GM20000 (cell line): Measurements from ENCODE around the gene CRIM1.

Experiments
- DNase-seq: peaks from one replicate; pipeline ENCODE4 v3.0.0; 2012; ENCODE audit warnings: low spot score
- TF ChIP-seq, protein P1 (sequence below): IDR thresholded peaks from 2 replicates; pipeline ENCODE4 v1.5.1; 2012; ENCODE audit warnings: mild to moderate bottlenecking, control low read depth; ENCODE audit errors: extremely low read depth, missing control alignments

The CRIM1 gene

DNA sequence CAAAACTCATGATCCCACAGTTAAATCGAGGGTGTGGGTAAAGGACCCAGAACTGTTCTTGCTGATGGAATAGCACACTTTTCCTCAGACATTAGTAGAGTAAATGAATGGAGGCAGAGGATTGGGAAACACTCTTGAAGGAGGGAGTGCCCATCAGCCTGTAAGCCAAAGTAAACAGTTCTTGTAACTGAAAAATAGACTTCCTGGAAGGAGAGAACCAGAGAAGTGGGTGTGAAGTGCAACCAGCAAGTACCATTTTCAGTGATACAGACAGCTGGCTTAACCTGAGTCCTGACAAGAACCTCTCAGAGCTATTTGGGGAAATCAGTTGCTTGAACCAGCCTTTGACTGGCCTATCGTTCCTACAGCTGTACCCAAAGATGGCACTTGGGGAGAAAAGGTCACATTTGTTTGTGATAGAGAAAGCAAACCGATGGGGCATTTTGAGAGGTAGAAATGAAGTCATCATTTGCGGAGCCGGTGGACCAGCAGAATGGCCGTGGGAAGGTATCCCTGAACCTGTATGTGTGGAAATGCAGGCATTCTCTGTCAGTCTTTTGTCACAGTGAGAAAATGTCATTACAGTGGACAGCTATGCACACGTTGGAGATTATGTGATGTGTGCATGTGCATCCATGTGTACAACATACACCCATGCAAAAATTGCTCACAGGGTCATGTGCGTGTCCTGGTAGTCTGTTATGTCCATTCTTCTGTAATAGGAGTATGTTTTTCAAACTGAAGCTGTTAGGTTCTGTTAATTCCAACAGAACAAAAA is 17.8 kb downstream of the CRIM1 start:
- TF ChIP-seq, protein P1, sequence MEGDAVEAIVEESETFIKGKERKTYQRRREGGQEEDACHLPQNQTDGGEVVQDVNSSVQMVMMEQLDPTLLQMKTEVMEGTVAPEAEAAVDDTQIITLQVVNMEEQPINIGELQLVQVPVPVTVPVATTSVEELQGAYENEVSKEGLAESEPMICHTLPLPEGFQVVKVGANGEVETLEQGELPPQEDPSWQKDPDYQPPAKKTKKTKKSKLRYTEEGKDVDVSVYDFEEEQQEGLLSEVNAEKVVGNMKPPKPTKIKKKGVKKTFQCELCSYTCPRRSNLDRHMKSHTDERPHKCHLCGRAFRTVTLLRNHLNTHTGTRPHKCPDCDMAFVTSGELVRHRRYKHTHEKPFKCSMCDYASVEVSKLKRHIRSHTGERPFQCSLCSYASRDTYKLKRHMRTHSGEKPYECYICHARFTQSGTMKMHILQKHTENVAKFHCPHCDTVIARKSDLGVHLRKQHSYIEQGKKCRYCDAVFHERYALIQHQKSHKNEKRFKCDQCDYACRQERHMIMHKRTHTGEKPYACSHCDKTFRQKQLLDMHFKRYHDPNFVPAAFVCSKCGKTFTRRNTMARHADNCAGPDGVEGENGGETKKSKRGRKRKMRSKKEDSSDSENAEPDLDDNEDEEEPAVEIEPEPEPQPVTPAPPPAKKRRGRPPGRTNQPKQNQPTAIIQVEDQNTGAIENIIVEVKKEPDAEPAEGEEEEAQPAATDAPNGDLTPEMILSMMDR = no peak
- no peak for DNase-seq

DNA sequence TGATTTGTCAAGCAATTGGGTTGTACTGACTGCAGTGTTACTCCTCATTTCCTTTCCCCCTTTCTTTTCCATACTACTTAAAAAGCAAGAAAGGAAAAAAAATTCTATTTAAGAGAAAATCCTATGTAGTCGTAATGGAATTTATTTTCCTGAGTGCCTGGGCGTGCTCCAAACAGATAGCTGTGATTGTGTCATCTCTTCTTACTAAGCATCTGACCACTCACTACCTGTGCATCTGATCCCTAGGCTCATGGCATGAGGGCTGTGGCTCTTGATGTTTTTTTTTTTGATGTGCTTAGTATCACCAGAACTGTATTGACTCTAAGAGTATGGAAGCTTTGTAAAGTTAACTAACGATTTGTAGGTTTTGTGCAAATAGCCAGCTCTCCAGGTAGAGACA is 19.0 kb downstream of the CRIM1 start:
- no peak for DNase-seq

DNA sequence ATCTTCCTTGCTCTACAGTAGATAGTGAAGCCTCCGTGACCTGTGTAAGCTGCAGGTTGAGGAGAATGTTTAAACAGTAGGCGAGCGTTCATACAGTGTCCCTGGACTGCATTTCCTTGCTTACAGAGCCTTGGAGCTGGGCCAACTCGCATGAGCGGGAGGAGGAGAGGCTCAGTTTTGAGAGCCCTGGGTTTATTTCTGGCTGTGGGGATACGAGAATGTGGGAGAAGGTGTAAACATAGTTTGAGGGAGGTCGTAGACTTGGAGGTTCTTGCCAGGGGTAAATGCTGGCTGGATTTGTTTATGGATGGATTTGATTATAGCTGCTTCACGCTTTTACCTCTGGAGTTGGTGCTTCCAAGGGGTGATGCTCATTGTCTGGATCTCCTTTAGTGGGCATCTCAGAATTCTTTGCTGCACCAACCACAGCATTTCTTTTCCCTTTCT is 20.8 kb downstream of the CRIM1 start:
- no peak for DNase-seq
- TF ChIP-seq, protein P1 = no peak

More for the DNA sequence above, 19.0 kb downstream of the CRIM1 start:
- TF ChIP-seq, protein P1 = no peak

DNA sequence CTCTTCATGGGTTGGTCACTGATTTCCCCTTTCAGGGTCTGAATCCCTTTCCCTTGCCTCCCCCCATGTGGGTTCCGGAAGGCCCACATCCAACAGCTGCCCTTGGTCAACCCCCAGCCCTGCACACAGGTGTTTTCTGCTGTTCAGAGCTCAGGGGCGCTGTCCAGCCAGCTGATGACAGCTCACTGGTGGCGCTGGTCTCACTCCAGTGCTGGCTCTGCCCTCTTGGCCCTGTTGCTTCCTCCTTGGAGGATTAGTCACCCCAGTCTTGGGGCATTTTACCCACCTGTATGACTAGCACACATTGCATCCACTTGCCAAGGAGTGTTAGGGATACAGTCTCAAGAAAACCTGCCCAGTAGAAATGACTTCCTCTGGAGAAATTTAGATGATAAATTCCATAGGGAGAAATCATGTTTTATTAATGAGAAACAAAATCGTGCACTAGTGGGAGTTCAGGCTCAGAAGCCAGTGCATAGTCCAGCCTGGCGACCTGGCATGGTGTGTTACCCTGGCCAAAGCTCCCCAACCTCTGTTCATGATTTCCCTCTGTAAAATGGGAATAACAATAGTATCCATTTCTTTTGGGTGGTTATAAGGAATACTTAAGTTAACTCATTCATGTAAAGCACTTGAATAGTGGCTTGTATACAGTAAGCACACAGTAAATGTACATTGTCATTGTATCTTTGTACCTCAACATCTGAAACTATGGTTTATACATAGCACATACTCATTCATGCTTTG is 21.6 kb downstream of the CRIM1 start:
- no peak for DNase-seq
- TF ChIP-seq, protein P1 = no peak

DNA sequence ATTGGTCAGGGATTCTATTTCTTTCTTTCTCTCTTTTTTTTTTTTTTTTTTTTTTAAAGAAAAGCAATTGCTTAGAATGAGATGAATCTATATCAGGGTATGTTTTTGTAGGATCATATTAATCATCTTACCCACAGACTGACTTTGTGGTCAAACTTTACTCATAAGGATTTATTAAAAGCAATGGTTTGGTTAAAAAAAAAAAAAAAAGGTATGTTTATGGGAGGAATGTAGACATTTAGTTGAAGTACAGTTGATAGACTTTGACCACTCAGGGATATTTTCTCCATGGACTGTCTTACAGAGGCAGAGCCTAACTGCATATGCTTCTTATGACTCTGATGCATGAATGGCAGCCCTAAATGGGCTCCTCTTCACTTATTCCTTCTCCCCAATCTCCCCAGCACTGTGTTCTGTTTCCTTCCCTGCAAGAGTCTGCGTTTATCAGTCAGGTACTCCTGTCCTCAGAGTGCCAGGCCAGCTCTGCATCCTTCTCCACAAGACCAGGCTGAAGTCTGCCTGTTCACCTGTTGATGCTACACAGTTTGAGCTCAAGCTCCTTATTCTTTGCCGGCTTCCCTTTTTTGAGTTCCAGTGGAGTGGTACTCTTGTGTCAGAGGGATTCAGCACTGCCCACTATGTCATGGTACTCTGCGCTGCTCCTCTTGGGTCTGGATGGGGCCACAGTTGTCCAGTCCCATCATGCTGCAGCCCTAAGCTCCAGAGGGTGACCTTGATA is 24.3 kb downstream of the CRIM1 start:
- TF ChIP-seq, protein P1 = no peak
- no peak for DNase-seq

DNA sequence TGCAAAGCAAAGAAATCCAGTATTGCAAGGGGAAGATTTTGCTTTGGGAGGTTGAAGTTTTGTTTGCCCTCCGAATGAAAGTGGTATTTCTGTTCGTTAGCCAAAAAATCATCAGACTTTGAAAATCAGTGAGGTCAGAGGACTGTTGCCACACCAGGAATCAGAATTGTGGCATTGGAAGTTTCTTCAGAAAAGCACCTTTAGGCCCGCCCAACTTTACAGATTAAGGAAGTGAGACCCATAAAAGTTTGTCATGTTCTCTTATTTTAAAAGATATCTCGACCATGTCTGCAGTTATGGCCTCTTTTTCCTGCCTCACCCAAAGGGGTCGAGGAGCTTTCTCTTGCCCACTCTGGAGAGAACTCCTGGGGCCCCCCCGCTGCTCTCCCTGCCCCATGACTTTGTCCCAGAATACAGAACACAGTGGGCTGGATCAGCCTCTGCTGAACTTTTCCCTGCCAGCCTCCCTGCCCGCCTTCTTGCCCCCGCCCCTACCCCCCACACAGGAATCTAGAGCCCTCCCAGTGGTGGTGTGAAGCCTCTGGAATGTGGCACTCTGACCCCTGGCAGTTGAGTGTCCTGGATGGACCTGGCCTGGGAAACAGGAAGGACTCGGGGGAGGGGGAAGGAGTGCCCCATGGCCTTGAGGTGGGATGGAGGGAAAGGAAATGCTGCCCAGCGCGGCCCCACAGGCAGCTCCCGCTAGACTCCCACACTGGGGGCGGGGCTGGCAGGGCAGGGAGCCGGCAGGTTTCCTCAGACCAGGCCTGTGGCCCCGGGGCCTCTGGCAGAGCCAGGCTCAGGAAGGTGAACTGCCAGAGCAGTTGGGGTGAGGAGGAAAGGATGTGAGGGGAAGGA is 25.3 kb downstream of the CRIM1 start:
- TF ChIP-seq, protein P1 = no peak
- DNase-seq = no peak
